A549 (cell line): ENCODE measurements around the gene RADIL. TPM values are rescaled to one million over a fixed set of nuclear protein-coding genes. Genes with fewer than 3 reads are reported as not detected.

Experiments
- ATAC-seq, 2 experiments: fragments of 200-7000 bp in 1 of 2; fragments of >200 bp in 1 of 2; cut with Nextera tagmentation in 1 of 2; cut with Tn5 transposase in 1 of 2; 3 replicates each; pipeline versions ENCODE4 v1.8.0 to v1.9.1; 2018 to 2020; ENCODE audit warnings: mild to moderate bottlenecking in 1 of 2, moderate library complexity in 1 of 2
- CTCF ChIA-PET: fragments of 300-600 bp; sonication (Branson Sonifier 250); formaldehyde crosslinking; extraction: SDS; loops from one replicate; lab custom pipeline; 2021; ENCODE audit warnings: antibody characterized with exemption, inconsistent platforms; lab: Yijun Ruan, JAX
- POLR2A ChIA-PET: fragments of 350-600 bp; formaldehyde crosslinking; extraction: SDS; loops from one replicate; lab custom pipeline; 2021; ENCODE audit warnings: antibody characterized with exemption, inconsistent platforms; lab: Yijun Ruan, JAX
- DNase-seq, 2 experiments: peaks; one replicate each; pipeline versions ENCODE4 v3.0.0 to v3.0.0-alpha.2; 2011 to 2016; ENCODE audit warnings: low read depth in 1 of 2, low spot score in 1 of 2
- FAIRE-seq: peaks from 2 replicates; lab custom pipeline; 2011; peaks lifted over from hg19 to GRCh38; lab: Jason Lieb, UNC
- H3K27ac ChIP-seq, 2 experiments: fragments of >200 bp; sonication (Bioruptor Twin); formaldehyde crosslinking; 3 replicates each; pipeline ENCODE4 v1.5.1; 2016 to 2017
- H3K4me1 ChIP-seq: fragments of >200 bp; sonication (Bioruptor Twin); formaldehyde crosslinking; 3 replicates; pipeline ENCODE4 v1.6.1; 2016
- H3K4me2 ChIP-seq: fragments of >200 bp; sonication (Bioruptor Twin); formaldehyde crosslinking; 3 replicates; pipeline ENCODE4 v1.6.1; 2016
- H3K4me3 ChIP-seq: fragments of >200 bp; sonication (Bioruptor Twin); formaldehyde crosslinking; 3 replicates; pipeline ENCODE4 v1.5.1; 2016
- H3K9me3 ChIP-seq: fragments of >200 bp; sonication (Bioruptor Twin); formaldehyde crosslinking; 3 replicates; pipeline ENCODE4 v1.6.1; 2016
- ATOH8 ChIP-seq: fragments of 250-450 bp; sonication (Bioruptor Pico); IDR thresholded peaks from 2 replicates; pipeline ENCODE4 v1.5.0; 2020; ENCODE audit warnings: low read depth, mild to moderate bottlenecking, moderate library complexity
- BHLHE40 ChIP-seq: IDR thresholded peaks from 2 replicates; pipeline ENCODE4 v1.6.1; 2012; ENCODE audit warnings: low read depth, low read length, inconsistent platforms
- CEBPB ChIP-seq, 2 experiments: fragments of >200 bp in 1 of 2; sonication (Bioruptor Twin) in 1 of 2; formaldehyde crosslinking in 1 of 2; IDR thresholded peaks; 2 replicates each; pipeline ENCODE4 v1.6.1; 2012 to 2016
- CHD2 ChIP-seq: fragments of 150-350 bp; IDR thresholded peaks from 2 replicates; pipeline ENCODE4 v1.6.1; 2014; ENCODE audit warnings: low read length; ENCODE audit not compliant: partially characterized antibody
- E2F6 ChIP-seq: IDR thresholded peaks from 2 replicates; pipeline ENCODE4 v1.6.1; 2012; ENCODE audit warnings: low read depth, borderline replicate concordance
- ELK1 ChIP-seq: fragments of 150-350 bp; IDR thresholded peaks from 2 replicates; pipeline ENCODE4 v1.6.1; 2014; ENCODE audit warnings: low read depth, mild to moderate bottlenecking, low read length
- FOSB ChIP-seq: fragments of 250-450 bp; sonication (Bioruptor Pico); IDR thresholded peaks from 2 replicates; pipeline ENCODE4 v1.5.0; 2020; ENCODE audit warnings: mild to moderate bottlenecking, moderate library complexity
- GATA3 ChIP-seq: IDR thresholded peaks from 2 replicates; pipeline ENCODE4 v1.6.1; 2012; ENCODE audit warnings: borderline replicate concordance
- HDAC2 ChIP-seq: fragments of 200-600 bp; sonication (generic); IDR thresholded peaks from 2 replicates; pipeline ENCODE4 v1.6.1; 2016
- HES2 ChIP-seq: fragments of >200 bp; sonication (Bioruptor Twin); formaldehyde crosslinking; IDR thresholded peaks from 2 replicates; pipeline ENCODE4 v1.6.1; 2016
- HEYL ChIP-seq: fragments of 250-450 bp; sonication (Bioruptor Pico); IDR thresholded peaks from 2 replicates; pipeline ENCODE4 v1.8.0; 2021; ENCODE audit warnings: mild to moderate bottlenecking, moderate library complexity
- HOXA7 ChIP-seq: fragments of 250-450 bp; sonication (Bioruptor Pico); IDR thresholded peaks from 2 replicates; pipeline ENCODE4 v1.5.0; 2020; ENCODE audit warnings: mild to moderate bottlenecking, moderate library complexity
- JUN ChIP-seq, 2 experiments: fragments of >200 bp; sonication (Bioruptor Twin); formaldehyde crosslinking; IDR thresholded peaks; 2 replicates in 1 of 2; 3 replicates in 1 of 2; pipeline ENCODE4 v1.6.1; 2016 to 2017
- JUNB ChIP-seq: fragments of >200 bp; sonication (Bioruptor Twin); formaldehyde crosslinking; IDR thresholded peaks from 2 replicates; pipeline ENCODE4 v1.6.1; 2016
- KDM5A ChIP-seq: fragments of 200-600 bp; sonication (generic); IDR thresholded peaks from 2 replicates; pipeline ENCODE4 v1.6.1; 2016; ENCODE audit warnings: antibody characterized with exemption, mild to moderate bottlenecking
- NFE2L2 ChIP-seq: fragments of 150-350 bp; conservative IDR thresholded peaks from 2 replicates; pipeline ENCODE4 v1.6.1; 2014; ENCODE audit warnings: low read length
- PBX3 ChIP-seq: IDR thresholded peaks from 2 replicates; pipeline ENCODE4 v1.6.1; 2012
- POLR2A ChIP-seq: IDR thresholded peaks from 2 replicates; pipeline ENCODE4 v1.6.1; 2012; ENCODE audit warnings: mild to moderate bottlenecking, low read length
- RARB ChIP-seq: fragments of 250-450 bp; sonication (Bioruptor Pico); IDR thresholded peaks from 2 replicates; pipeline ENCODE4 v1.8.0; 2021; ENCODE audit warnings: mild to moderate bottlenecking, moderate library complexity
- RCOR1 ChIP-seq: fragments of 150-350 bp; IDR thresholded peaks from 2 replicates; pipeline ENCODE4 v1.6.1; 2014; ENCODE audit warnings: antibody characterized with exemption, low read length, low read depth
- REST ChIP-seq: fragments of 200-600 bp; sonication (generic); IDR thresholded peaks from 2 replicates; pipeline ENCODE4 v1.6.1; 2016; ENCODE audit warnings: antibody characterized with exemption, mild to moderate bottlenecking, moderate library complexity
- RFX5 ChIP-seq: fragments of 450-650 bp; IDR thresholded peaks from 2 replicates; pipeline ENCODE4 v1.7.1; 2014; ENCODE audit warnings: antibody characterized with exemption, mild to moderate bottlenecking, moderate library complexity
- SMC3 ChIP-seq: fragments of >200 bp; sonication (Bioruptor Twin); formaldehyde crosslinking; IDR thresholded peaks from 3 replicates; pipeline ENCODE4 v1.6.1; 2018; ENCODE audit warnings: inconsistent platforms
- TP53 ChIP-seq: fragments of 250-450 bp; sonication (Bioruptor Pico); IDR thresholded peaks from 2 replicates; pipeline ENCODE4 v1.5.0; 2021; ENCODE audit warnings: mild to moderate bottlenecking, moderate library complexity
- ZC3H11A ChIP-seq: fragments of 450-650 bp; IDR thresholded peaks from 2 replicates; pipeline ENCODE4 v1.6.1; 2014; ENCODE audit warnings: antibody characterized with exemption, mild to moderate bottlenecking
- ZNF302 ChIP-seq: fragments of 250-450 bp; sonication (Bioruptor Pico); IDR thresholded peaks from 2 replicates; pipeline ENCODE4 v1.9.0; 2021; ENCODE audit warnings: inconsistent platforms, mild to moderate bottlenecking, moderate library complexity
- WGBS: methylation state at CpG from one replicate; pipeline ENCODE4 v1.1.6; 2017; ENCODE audit errors: missing lambda C conversion rate; 5-methylcytosine and 5-hydroxymethylcytosine counted together
- polyA plus RNA-seq, 4 experiments: library from polyadenylated mRNA; depleted of rRNA in 3 of 4; stranded (reverse); fragments of >200 nt; fragmentation: RNase III in 1 of 4; extraction: RNeasy Plus Mini Kit Qiagen cat#74134 plus additional on column Dnase treatment in 1 of 4; gene quantifications; 2 replicates in 3 of 4; 3 replicates in 1 of 4; pipeline ENCODE4 v1.2.3, GENCODE V29; 2011 to 2017

Gene RADIL
- polyA plus RNA-seq, 2 of the 4 experiments (the other 2 are of a cell fraction): 1.0 to 1.1 TPM

- Histone ChIP-seq H3K27ac (no peak overlapping the region), H3K4me3 (no peak overlapping the region), H3K9me3 (no peaks in the 10 kb centered on the region), H3K4me1 (no peaks in the 10 kb centered on the region), H3K4me2 (no peak overlapping the region)
- FAIRE-seq (no peak), ATAC-seq (no peak), DNase-seq (no peak)
- ChIA-PET CTCF (interaction anchor here (0.8 kb wide), 1 partner anchor 12 kb away, joined by 3 read pairs; no protein-coding TSS in a partner anchor), POLR2A (no interaction called here)
- 81% methylated on average over 16 of the region's 17 CpGs for WGBS
- TF ChIP-seq JUNB: no peak
- TF ChIP-seq HDAC2: no peak
- TF ChIP-seq ELK1: no peak
Measured at GRCh38 chr7:4828720-4829383, 54.7 kb downstream of the RADIL start.

GRCh38 chr7:4825081-4825480 lies 58.4 kb downstream of the RADIL start:
- ChIA-PET CTCF (interaction anchor here (1.0 to 2.0 kb wide), 2 partner anchors 9 to 27 kb away, joined by 3 to 4 read pairs; no protein-coding TSS in a partner anchor), POLR2A (no interaction called here)
- 85% methylated on average over 15 of the region's 15 CpGs for WGBS
- Histone ChIP-seq H3K4me2 (no peak overlapping the region), H3K9me3 (no peaks in the 10 kb centered on the region), H3K4me3 (no peak overlapping the region), H3K4me1 (no peaks in the 10 kb centered on the region), H3K27ac (no peak overlapping the region)
- no peak for DNase-seq
- FAIRE-seq: no peak
- ATAC-seq: no peak
- TF ChIP-seq CHD2 (no peak), BHLHE40 (no peak), FOSB (CRISPR knock-in tag) (no peak), PBX3 (no peak), NFE2L2 (no peak), RARB (CRISPR knock-in tag) (no peak), HEYL (CRISPR knock-in tag) (no peak), HDAC2 (no peak), SMC3 (no peak)

GRCh38 chr7:4824120-4824775 lies 59.3 kb downstream of the RADIL start:
- POLR2A ChIA-PET: no interaction called here
- CTCF ChIA-PET: interaction anchor here (1.0 to 2.0 kb wide), 3 partner anchors 8 to 26 kb away, joined by 3 to 4 read pairs (median 3); no protein-coding TSS in a partner anchor
- H3K9me3 ChIP-seq: no peaks in the 10 kb centered on the region
- DNase-seq: no peak
- WGBS: 69% methylated on average over 16 of the region's 20 CpGs
- no peak overlapping the region for H3K27ac ChIP-seq
- no peaks in the 10 kb centered on the region for H3K4me1 ChIP-seq
- no peak overlapping the region for H3K4me3 ChIP-seq
- no peak for FAIRE-seq
- H3K4me2 ChIP-seq: no peak overlapping the region
- ATAC-seq: no peak; a peak in 1 of 6 replicates
- TF ChIP-seq RCOR1: no peak
- TF ChIP-seq ZC3H11A: no peak
- TF ChIP-seq RFX5: no peak
- no peak for TF ChIP-seq TP53
- no peak for TF ChIP-seq NFE2L2
- TF ChIP-seq REST: no peak
- no peak for TF ChIP-seq GATA3
- TF ChIP-seq JUN (IDR thresholded peaks at IDR 0.05): no peak
- no peak for TF ChIP-seq BHLHE40
- no peak for TF ChIP-seq ZNF302 (CRISPR knock-in tag)
- TF ChIP-seq HES2: no peak
- no peak for TF ChIP-seq HOXA7 (CRISPR knock-in tag)
- no peak for TF ChIP-seq POLR2A
- no peak for TF ChIP-seq CEBPB (IDR thresholded peaks at IDR 0.05)
- no peak for TF ChIP-seq KDM5A
- no peak for TF ChIP-seq ATOH8
- no peak for TF ChIP-seq E2F6
